CD4-positive, alpha-beta T cell treated with Interleukin-10 for 1 hour (primary cell): ENCODE data around the gene TANK.
"Not testable (repeated sequence)": the region's sequence is repeated elsewhere in the genome, so short reads cannot be mapped to it uniquely, and the experiment has no call there.

Source experiments
- DNase-seq: peaks from one replicate; pipeline ENCODE4 v3.0.0-alpha.2; 2020

The TANK gene

DNA sequence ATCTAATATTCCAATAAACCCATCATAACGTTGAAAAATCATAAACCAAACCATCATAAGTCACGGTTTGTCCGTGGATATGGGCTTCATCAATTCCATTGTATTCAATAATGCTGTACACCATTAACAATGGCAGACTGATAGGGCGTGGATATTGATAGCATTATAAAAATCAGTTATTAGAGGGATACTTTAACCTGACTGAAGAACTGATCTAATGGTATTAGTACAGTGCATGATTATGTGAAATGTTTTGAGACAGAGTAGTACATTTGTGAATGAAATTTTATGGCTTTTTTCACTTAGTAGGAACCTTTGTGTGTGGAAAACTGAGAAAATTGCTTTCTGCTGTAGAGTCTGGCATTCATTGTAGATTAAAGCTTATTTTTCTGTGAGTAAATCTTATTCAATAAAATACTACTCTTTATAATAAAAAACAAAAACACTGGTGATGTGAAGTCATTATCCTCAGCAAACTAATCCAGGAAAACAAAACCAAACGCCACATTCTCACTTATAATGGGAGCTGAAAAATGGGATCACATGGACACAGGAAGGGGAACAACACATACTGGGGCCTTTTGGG lies 119.1 kb downstream of the TANK start:
- not testable (repeated sequence) for DNase-seq

DNA sequence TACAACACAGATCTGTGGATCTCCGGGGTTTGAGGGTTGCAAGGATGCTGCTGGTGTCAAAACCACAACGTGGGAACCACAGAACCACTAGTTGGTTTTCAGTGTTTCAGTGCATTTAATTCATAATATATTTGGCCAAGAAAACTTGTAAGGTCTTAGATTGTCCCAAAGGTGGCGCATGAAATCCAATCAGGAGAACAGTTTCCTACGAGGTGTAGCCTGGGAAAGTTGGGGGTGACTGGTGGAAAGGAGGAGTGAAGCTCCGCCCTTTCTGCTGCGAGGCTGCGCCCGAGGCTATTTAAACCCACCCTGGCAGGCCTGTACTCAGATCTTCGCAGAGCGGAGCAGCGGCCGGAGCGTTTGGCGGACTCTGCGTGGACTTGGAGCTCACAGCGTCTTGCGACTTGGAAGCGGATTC lies 120.7 kb downstream of the TANK start:
- not testable (repeated sequence) for DNase-seq

DNA sequence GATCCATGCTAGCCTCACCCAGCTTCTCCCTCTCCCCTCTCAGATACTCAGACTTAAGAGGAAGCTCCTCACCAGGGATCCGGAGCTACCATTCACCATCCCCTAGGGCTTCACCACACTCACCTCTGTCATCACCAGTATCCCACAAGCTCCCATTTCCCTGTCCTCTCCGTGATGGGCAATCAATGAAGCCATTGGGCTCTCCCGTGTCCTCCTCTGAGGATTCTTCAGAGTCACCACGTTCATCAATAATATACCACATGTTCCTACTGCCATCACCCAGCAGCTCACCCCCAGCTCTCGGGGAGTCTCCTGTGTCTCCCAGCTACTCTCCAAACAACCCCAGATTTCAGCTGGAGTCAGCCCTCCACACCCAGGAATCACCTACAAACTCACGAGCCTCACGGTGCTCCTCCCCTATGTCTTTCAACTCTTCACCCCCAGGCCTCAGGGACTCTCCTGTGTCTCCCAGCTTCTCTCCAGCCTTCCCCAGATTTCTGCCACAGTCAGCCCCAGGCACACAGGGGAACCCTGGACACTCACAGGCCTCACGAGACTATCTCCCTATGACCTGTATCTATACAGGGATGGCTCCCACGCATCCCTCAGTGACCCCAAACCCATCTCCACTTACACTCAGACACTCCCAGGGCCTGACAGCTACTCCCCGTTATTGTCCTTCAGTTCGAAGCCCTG lies 121.5 kb downstream of the TANK start:
- not testable (repeated sequence) for DNase-seq

DNA sequence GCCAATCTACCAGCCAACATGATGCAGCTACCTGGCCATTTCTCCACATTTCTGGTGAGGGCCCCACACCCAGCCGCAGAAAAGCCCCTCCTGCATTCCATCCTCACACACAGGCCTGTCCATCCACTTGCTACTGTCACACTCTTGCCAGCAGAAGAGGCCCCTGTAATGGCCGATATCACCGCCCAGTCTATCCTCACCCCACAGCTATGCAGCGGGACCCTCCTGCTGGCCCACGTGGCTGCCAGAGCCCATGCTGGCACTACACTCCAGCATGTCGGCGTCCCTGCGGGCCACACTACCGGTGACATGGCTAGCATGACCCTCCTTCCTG lies 122.0 kb downstream of the TANK start:
- DNase-seq, result not testable (repeated sequence)

DNA sequence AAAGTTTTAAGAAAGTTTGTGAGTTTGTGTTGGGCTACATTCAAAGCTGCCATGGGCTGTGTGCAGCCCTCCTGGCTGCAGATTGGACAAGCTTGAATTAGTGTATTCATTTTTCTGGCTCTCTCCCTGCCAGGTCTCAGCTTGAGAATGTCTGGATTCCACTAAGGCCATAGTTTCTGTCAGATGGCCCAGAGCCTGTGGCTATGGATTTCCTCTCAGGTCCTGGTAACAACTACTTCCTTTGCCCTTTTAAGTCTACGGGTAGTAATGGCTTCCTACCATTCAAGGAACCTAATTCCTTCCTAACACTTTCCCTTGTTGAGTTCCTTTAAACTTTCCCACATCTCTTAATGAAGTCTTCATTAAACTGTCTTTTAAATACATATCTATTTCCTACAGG lies 123.7 kb downstream of the TANK start:
- no peak for DNase-seq
